ENCODE measurements around the gene KPNA5.

DNA sequence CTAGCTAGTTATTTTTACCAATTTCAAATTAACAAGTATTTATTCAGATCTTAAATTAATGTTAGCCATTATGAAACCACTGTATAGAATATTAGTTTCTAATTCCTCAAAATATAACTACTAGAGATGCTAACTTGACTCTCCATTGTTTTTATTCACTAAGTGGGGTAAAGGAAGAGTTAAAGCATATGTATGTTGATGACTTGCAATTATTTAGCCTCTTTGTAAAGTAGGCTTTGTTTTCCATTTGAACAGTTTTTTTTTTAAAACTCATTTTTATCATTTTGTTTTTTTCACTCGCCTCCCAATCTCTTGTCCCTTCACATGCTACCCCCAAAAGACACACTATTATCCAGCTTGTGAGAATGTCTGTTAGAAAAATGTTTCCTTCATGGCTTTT lies 81.2 kb downstream of the KPNA5 start:
- TF ChIP-seq POLR2A (IDR thresholded peaks at IDR 0.05; ENCODE audit: low read length) = no peak
- TF ChIP-seq GATA1 (IDR thresholded peaks at IDR 0.05; ENCODE audit: low read depth, low read length) = no peak
